GM12874 (cell line): ENCODE data around the gene KLHL17.

Experiments used
- TF ChIP-seq, protein P1 (sequence below): IDR thresholded peaks from 2 replicates; pipeline ENCODE4 v1.5.1; 2011; ENCODE audit warnings: low read depth, mild to moderate bottlenecking, control low read depth, low read length, moderate library complexity; ENCODE audit not compliant: insufficient read depth

Gene KLHL17

GRCh38 chr1:993379-993995, 33.1 kb downstream of the KLHL17 start:
- TF ChIP-seq, protein P1, sequence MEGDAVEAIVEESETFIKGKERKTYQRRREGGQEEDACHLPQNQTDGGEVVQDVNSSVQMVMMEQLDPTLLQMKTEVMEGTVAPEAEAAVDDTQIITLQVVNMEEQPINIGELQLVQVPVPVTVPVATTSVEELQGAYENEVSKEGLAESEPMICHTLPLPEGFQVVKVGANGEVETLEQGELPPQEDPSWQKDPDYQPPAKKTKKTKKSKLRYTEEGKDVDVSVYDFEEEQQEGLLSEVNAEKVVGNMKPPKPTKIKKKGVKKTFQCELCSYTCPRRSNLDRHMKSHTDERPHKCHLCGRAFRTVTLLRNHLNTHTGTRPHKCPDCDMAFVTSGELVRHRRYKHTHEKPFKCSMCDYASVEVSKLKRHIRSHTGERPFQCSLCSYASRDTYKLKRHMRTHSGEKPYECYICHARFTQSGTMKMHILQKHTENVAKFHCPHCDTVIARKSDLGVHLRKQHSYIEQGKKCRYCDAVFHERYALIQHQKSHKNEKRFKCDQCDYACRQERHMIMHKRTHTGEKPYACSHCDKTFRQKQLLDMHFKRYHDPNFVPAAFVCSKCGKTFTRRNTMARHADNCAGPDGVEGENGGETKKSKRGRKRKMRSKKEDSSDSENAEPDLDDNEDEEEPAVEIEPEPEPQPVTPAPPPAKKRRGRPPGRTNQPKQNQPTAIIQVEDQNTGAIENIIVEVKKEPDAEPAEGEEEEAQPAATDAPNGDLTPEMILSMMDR = no peak

DNA sequence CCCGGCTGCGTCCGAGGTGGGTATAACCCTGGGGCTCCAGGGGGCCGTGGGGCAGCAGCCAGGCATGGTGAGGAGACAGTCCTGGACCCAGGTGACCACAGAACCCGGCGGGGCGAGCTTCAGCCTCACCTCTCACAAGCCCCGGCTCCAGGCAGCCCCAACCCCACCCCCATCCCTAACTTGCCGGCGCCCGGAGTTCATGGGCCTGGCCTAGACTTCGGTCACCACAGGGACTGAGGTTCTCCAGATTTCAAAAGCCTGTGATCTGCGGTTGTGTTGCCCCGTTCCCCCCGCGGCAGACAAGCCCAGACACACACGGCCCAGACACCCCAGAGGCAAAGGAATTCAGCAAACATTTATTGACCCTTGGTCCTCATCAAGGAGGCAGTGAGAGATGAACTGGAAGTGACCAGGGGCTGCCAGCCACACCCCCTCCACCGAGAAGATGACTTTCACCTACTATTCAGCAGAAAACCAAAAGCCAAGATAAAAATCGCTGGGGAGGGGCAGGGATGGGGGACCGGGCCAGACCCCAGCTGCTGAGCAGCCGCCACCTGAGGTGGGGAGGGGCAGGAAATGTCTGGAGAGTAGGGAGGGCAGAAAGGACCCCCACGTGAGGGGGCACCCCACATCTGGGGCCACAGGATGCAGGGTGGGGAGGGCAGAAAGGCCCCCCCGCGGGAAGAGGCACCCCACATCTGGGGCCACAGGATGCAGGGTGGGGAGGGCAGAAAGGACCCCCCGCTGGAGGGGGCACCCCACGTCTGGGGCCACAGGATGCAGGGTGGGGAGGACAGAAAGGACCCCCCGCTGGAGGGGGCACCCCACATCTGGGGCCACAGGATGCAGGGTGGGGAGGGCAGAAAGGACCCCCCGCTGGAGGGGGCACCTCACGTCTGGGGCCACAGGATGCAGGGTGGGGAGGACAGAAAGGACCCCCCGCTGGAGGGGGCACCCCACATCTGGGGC, 35.6 kb downstream of the KLHL17 start:
- TF ChIP-seq, protein P1 = no peak

DNA sequence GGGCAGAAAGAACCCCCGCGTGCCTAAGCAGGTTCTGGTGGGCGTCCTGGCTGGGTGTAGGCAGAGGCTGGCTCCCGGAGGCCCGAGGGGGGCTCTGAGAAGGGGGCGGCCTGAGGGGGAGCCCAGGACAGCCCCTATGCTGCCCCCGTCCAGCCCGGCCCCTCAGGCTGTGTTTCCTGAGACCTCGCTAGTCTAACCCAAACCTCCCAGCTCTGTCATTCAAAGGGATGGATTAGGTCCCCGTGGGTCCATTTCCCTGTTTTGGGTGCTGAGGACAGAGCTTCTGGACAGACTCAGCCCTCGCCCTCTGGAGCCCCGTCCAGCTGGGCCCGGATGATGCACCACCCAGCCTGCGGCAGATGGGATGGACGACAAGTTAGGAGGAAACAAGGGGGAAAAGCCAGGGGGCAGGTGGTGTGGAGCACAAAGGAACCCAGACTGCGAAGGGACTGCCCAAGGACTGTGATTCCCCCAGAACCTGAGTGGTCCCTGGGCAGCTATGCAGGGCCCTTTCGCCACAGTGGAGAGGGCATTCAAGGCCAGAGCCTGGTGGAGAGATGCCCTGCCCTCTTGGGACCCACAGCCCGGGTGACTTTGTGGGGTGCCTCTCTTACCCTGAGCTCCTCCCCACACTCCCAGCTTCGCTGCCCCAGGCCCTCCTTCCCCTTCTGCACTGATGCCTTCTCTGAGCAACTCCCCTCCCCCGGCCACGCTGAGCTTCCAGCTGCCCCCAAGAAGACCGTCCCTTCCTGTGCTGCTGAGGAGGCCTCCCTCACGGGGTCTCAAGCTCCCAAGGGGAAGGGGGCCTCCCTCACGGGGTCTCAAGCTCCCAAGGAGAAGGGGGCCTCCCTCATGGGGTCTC, 36.7 kb downstream of the KLHL17 start:
- TF ChIP-seq, protein P1 = no peak

DNA sequence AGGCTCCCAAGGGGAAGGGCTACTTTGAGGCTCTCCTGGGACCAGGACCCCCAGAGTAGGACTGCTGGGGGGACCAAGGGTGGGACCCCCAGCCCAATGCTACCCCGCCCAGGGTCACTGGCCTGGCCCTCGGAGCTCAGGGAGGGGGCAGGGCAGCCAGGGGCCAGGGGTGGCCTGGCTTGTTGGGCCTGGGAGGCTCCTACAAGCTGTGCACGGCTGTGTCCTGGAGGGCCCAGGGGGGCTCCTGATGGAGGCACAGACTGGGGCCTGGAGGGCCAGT, 37.3 kb downstream of the KLHL17 start:
- TF ChIP-seq, protein P1 = no peak

DNA sequence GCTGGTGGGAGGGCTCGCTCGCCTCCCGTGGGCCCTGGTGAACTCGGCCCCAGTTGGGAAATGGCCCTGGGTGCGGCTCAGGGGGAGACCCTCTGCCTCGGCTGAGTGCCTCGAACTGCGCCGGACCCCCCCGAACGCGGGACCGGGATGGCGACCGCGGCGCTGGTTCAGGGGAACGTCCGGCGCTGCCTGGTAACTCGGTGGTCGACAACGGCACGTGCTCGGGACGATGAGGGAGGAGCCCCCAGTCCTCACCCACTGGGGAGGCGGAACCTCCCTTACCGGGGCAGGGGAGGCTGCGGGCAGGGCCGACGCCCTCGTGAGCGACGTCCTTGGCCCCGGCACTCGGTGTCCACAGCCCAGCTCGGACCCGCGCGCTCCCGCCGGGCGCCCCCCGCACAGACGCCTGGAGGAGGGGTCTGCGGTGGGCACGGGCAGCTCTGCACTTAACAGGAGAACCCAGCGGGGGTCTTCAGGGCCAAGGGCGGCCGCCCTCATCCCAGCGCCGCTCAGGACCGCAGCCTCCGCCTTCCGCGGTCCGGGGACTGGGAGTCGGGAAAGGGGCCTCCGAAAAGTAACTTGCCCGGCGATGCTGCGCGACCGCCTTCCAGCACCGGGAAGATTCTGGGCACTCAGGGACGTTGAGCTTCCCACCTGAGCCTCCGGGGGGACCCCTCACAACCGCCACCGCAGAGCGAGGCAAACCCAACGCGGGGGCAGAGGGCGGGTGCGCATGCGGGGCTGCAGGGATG, 37.8 kb downstream of the KLHL17 start:
- TF ChIP-seq, protein P1 = no peak

- TF ChIP-seq, protein P1 = no peak
These were observed 38.3 kb downstream of the KLHL17 start for GRCh38 chr1:998745-998994.
